ENCODE results near the gene PLEKHM3. TPM values are rescaled to one million over a fixed set of nuclear protein-coding genes. Genes with fewer than 3 reads are reported as not detected.

The PLEKHM3 gene
- total and polyA plus RNA-seq, 2 donors = 8.2 to 8.8 TPM

DNA sequence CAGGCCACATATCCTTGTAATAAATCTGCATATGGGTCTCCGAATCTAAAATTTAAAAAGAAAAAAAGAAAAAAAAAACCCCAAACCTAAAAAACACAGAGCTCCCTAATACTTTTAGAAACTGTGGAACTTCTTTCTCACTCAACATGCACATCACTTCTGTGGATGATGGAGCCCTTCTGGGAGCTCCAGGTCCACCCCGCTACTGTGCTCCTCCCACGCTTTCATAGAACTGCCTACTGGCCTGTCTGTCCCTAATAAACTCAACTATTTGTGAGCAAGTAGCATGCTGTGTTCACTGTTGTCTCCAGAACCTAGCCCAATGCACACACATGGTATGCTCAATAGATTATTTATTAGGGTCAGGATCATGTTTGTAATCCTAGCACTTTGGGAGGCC lies 172.5 kb downstream of the PLEKHM3 start:
- 99% methylated on average over 3 of the region's 3 CpGs for WGBS

DNA sequence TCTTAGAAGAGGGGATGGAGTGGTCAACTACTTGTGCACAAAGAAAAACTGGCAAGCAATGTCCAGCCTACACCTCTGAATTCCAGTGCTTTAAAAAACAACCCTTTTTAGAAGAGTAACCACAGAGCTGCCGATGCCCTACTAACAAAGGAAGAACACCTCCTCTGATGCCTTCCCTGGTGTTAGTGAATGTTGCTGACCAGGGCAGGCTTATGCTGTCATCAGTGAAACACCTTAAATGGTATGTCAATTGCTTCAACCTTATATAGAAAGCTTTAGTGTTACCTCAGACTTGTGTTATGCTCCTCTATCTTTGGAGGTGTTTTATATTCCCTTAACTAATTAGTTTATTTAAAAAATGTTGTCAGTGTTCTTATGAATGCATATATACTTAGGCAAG lies 175.9 kb downstream of the PLEKHM3 start:
- WGBS = 100% methylated on average over 1 of the region's 1 CpG
- Histone ChIP-seq H3K4me1 (ENCODE audit: control insufficient read depth in 2 of 2, insufficient read depth in 2 of 2, low read length in 2 of 2) (peaks cover 0 to 6% of the 10 kb centered on the region in 2 donors), H3K4me3 (ENCODE audit: low read length in 2 of 2) (no peak overlapping the region), H3K27me3 (ENCODE audit: control insufficient read depth in 2 of 2, insufficient read depth in 1 of 2, low read length in 1 of 2) (no peaks in the 10 kb centered on the region), H3K27ac (ENCODE audit: low read depth in 1 of 2, low read length in 1 of 2) (no peak overlapping the region), H3K36me3 (ENCODE audit: control insufficient read depth in 2 of 2, insufficient read depth in 2 of 2, low read length in 1 of 2) (no peaks in the 10 kb centered on the region), H3K9me3 (ENCODE audit: control insufficient read depth in 2 of 2, insufficient read depth in 1 of 2, low read length in 1 of 2) (no peaks in the 10 kb centered on the region)
- DNase-seq (ENCODE audit: low read depth in 6 of 9, low spot score in 9 of 9) = no peak

More for the DNA sequence above, 172.5 kb downstream of the PLEKHM3 start:
- Histone ChIP-seq H3K4me1 (ENCODE audit: control insufficient read depth in 2 of 2, insufficient read depth in 2 of 2, low read length in 2 of 2) (peaks cover 0 to 4% of the 10 kb centered on the region in 2 donors), H3K27me3 (ENCODE audit: control insufficient read depth in 2 of 2, insufficient read depth in 1 of 2, low read length in 1 of 2) (no peaks in the 10 kb centered on the region), H3K9me3 (ENCODE audit: control insufficient read depth in 2 of 2, insufficient read depth in 1 of 2, low read length in 1 of 2) (no peaks in the 10 kb centered on the region), H3K4me3 (ENCODE audit: low read length in 2 of 2) (no peak overlapping the region), H3K27ac (ENCODE audit: low read depth in 1 of 2, low read length in 1 of 2) (no peak overlapping the region), H3K36me3 (ENCODE audit: control insufficient read depth in 2 of 2, insufficient read depth in 2 of 2, low read length in 1 of 2) (no peaks in the 10 kb centered on the region)
- no peak for DNase-seq (ENCODE audit: low read depth in 6 of 9, low spot score in 9 of 9)

DNA sequence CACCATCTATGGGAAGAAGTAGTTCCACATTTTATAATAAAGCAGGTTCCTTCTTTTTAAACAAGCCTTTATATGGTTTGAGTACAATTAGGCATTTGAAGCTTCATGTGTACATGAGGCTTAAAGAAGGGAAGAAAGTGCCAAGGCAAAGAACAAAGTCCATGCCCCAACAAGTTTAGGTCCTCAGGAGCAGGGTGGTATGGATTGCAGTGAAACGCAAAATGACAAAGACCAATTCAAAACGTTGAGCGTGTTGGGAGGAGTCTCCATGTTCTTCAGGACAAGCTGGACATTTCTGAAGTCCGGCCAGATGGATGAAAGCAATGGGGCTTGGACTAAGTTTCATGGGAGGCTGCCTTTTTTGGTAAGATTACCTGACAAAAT lies 176.8 kb downstream of the PLEKHM3 start:
- H3K9me3 ChIP-seq (ENCODE audit: control insufficient read depth in 2 of 2, insufficient read depth in 1 of 2, low read length in 1 of 2) = no peaks in the 10 kb centered on the region
- H3K27me3 ChIP-seq (ENCODE audit: control insufficient read depth in 2 of 2, insufficient read depth in 1 of 2, low read length in 1 of 2) = no peaks in the 10 kb centered on the region
- no peak overlapping the region for H3K27ac ChIP-seq (ENCODE audit: low read depth in 1 of 2, low read length in 1 of 2)
- peaks cover 0 to 6% of the 10 kb centered on the region in 2 donors for H3K4me1 ChIP-seq (ENCODE audit: control insufficient read depth in 2 of 2, insufficient read depth in 2 of 2, low read length in 2 of 2)
- 90% methylated on average over 4 of the region's 4 CpGs for WGBS
- H3K4me3 ChIP-seq (ENCODE audit: low read length in 2 of 2) = no peak overlapping the region
- DNase-seq (ENCODE audit: low read depth in 6 of 9, low spot score in 9 of 9) = no peak
- no peaks in the 10 kb centered on the region for H3K36me3 ChIP-seq (ENCODE audit: control insufficient read depth in 2 of 2, insufficient read depth in 2 of 2, low read length in 1 of 2)

DNA sequence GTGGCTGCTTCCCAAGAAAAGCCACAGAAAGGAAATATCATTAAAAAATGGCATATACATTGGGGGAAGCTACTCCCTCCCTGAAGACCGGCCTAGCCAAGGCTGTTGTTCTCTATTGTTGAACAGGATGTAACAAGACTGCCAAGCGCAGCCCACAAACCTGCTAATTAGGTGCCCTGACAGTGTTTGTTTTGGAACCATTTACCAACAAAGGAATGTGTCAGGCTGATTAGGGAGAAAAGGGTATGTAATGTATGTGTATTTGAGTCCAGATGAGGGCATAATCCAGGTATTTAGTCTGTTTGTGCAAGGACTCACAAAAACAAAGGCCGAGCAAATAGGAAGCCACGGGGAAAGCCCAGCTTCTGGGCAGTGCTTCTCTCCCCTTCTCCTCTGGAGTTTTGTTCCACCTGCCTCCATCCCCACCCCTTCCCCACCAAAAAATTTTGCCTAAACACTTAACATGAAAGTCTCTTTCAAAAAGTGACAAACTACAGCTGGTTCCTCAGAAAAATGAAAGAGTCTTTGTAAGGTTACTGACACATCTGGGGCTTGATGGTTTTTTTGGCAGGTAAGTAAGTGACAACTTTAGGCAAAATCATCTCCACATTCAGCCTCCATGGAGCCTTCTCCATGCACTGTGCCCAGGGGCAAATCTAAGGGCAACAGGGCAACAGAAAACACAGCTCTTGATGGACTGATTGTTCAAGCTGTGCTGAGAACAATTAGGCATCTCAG lies 177.4 kb downstream of the PLEKHM3 start:
- no peak overlapping the region for H3K4me3 ChIP-seq (ENCODE audit: low read length in 2 of 2)
- no peaks in the 10 kb centered on the region for H3K9me3 ChIP-seq (ENCODE audit: control insufficient read depth in 2 of 2, insufficient read depth in 1 of 2, low read length in 1 of 2)
- H3K27ac ChIP-seq (ENCODE audit: low read depth in 1 of 2, low read length in 1 of 2) = no peak overlapping the region
- 57% methylated on average over 4 of the region's 4 CpGs for WGBS
- no peaks in the 10 kb centered on the region for H3K27me3 ChIP-seq (ENCODE audit: control insufficient read depth in 2 of 2, insufficient read depth in 1 of 2, low read length in 1 of 2)
- peak in 1 of 9 donors; percentile 37 for DNase-seq (ENCODE audit: low read depth in 6 of 9, low spot score in 9 of 9)
- H3K36me3 ChIP-seq (ENCODE audit: control insufficient read depth in 2 of 2, insufficient read depth in 2 of 2, low read length in 1 of 2) = no peaks in the 10 kb centered on the region
- H3K4me1 ChIP-seq (ENCODE audit: control insufficient read depth in 2 of 2, insufficient read depth in 2 of 2, low read length in 2 of 2) = peaks cover 0 to 6% of the 10 kb centered on the region in 2 donors

DNA sequence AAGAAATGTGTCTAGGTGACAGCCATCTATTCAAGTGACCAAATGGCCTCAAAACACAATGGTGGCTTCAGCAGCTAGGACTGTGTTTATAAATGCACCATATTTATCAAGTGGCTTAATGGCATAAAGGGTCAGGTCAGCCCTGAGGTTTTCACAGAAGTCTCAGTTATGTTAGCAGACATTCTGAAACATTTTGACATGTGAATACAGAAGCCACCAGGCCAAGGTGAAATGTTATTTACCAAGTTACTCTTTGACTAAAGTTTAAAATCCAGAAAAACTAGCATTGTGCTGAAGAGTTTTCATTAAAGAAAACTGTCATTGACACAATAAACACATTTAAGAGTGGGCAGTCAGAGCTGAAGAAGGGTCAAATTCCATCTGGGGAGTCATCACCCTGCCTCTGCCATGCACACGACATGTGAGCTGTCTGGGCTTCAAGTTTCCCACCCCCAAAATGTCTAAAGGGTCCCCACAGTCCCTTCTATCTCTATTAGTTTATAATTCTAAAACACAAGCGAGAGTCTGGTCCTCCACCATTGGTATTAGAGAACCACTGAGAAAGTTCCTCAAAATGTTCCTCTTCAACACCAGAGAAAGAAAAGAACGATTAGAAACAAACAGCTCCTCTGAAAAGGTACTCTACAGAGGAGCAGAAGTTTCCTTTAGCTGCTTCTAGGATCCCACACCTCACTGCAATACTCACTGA lies 178.1 kb downstream of the PLEKHM3 start:
- H3K36me3 ChIP-seq (ENCODE audit: control insufficient read depth in 2 of 2, insufficient read depth in 2 of 2, low read length in 1 of 2) = no peaks in the 10 kb centered on the region
- DNase-seq (ENCODE audit: low read depth in 6 of 9, low spot score in 9 of 9) = no peak
- no peaks in the 10 kb centered on the region for H3K27me3 ChIP-seq (ENCODE audit: control insufficient read depth in 2 of 2, insufficient read depth in 1 of 2, low read length in 1 of 2)
- no peaks in the 10 kb centered on the region for H3K9me3 ChIP-seq (ENCODE audit: control insufficient read depth in 2 of 2, insufficient read depth in 1 of 2, low read length in 1 of 2)
- H3K4me1 ChIP-seq (ENCODE audit: control insufficient read depth in 2 of 2, insufficient read depth in 2 of 2, low read length in 2 of 2) = peaks cover 0 to 6% of the 10 kb centered on the region in 2 donors
- no peak overlapping the region for H3K27ac ChIP-seq (ENCODE audit: low read depth in 1 of 2, low read length in 1 of 2)
- 60% methylated on average over 3 of the region's 3 CpGs for WGBS
- H3K4me3 ChIP-seq (ENCODE audit: low read length in 2 of 2) = no peak overlapping the region

DNA sequence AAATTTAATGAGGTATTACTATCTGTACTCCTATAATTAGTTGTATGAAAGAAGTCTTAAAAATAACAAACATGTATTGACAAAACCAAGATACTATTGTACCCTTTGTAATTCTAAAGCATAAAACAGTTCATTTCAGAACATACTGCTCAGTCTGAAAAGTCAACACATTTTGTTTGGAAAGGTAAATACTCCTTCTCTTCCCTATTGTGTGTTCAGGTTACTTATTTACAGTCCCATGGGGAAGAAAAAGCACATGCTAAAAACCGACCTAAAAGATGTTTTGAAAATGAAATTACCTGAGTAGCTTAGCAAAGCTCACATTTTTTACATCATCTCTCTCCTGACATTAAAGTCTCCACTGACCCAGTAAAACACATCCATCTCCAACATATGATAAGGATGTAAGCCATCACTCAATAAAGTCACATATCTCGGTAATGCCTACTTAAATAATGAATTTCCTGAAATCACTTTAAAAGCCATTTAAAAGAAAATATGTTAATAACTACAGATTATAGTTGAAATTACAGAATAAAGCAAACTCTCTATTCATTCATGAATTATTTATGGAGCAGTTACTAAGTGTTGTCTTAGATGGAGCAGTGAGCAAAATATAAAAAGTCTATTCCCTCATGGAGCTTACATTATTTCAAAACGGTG lies 180.0 kb downstream of the PLEKHM3 start:
- WGBS = 98% methylated on average over 3 of the region's 3 CpGs
- DNase-seq (ENCODE audit: low read depth in 6 of 9, low spot score in 9 of 9) = no peak
- H3K27ac ChIP-seq (ENCODE audit: low read depth in 1 of 2, low read length in 1 of 2) = no peak overlapping the region
- H3K27me3 ChIP-seq (ENCODE audit: control insufficient read depth in 2 of 2, insufficient read depth in 1 of 2, low read length in 1 of 2) = no peaks in the 10 kb centered on the region
- H3K4me3 ChIP-seq (ENCODE audit: low read length in 2 of 2) = no peak overlapping the region
- no peaks in the 10 kb centered on the region for H3K36me3 ChIP-seq (ENCODE audit: control insufficient read depth in 2 of 2, insufficient read depth in 2 of 2, low read length in 1 of 2)
- no peaks in the 10 kb centered on the region for H3K9me3 ChIP-seq (ENCODE audit: control insufficient read depth in 2 of 2, insufficient read depth in 1 of 2, low read length in 1 of 2)
- peaks cover 0 to 6% of the 10 kb centered on the region in 2 donors for H3K4me1 ChIP-seq (ENCODE audit: control insufficient read depth in 2 of 2, insufficient read depth in 2 of 2, low read length in 2 of 2)

DNA sequence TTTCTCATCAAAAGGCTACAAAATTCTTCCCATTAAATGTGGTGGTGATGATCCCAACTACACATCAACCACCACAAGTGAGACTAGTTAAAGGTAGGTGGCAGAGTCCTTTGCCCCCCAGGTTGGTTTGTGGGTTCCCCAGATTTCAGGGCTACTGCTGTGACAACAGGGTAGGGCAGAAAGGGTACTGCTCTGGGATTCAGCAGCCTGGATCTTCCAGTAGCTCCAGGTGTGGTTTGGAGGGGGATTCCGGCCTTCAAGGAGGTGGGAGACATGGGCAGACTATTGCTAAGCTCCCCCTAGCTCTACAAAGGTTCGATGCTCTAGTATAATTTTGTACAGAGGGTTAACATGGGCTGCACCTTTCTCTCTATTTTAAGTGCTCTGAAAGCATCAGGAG lies 180.7 kb downstream of the PLEKHM3 start:
- 96% methylated on average over 2 of the region's 2 CpGs for WGBS

DNA sequence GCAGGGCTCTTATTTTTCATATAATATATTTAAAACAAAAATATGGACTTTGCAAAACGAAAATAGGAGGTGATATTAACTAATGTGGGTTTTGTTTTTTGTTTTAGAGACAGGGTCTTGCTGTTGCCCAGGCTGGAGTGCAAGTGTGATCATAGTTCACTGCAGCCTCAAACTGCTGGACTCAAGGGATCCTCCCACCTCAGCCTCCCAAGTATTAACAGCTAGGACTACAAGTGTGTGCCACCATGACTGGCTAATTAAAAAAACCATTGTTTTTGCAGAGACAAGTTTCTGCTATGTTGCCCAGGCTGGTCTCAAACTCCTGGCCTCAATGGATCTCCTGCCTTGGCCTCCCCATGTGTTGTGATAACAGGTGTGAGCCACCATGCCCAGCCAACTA lies 185.2 kb downstream of the PLEKHM3 start:
- H3K4me3 ChIP-seq (ENCODE audit: low read length in 2 of 2) = no peak overlapping the region
- no peak for DNase-seq (ENCODE audit: low read depth in 6 of 9, low spot score in 9 of 9)
- H3K4me1 ChIP-seq (ENCODE audit: control insufficient read depth in 2 of 2, insufficient read depth in 2 of 2, low read length in 2 of 2) = no peaks in the 10 kb centered on the region
- H3K27me3 ChIP-seq (ENCODE audit: control insufficient read depth in 2 of 2, insufficient read depth in 1 of 2, low read length in 1 of 2) = no peaks in the 10 kb centered on the region
- H3K9me3 ChIP-seq (ENCODE audit: control insufficient read depth in 2 of 2, insufficient read depth in 1 of 2, low read length in 1 of 2) = no peaks in the 10 kb centered on the region
- no peak overlapping the region for H3K27ac ChIP-seq (ENCODE audit: low read depth in 1 of 2, low read length in 1 of 2)
- no peaks in the 10 kb centered on the region for H3K36me3 ChIP-seq (ENCODE audit: control insufficient read depth in 2 of 2, insufficient read depth in 2 of 2, low read length in 1 of 2)
- 92% methylated on average over 1 of the region's 1 CpG for WGBS

More for the DNA sequence above, 180.7 kb downstream of the PLEKHM3 start:
- no peak for DNase-seq (ENCODE audit: low read depth in 6 of 9, low spot score in 9 of 9)
- Histone ChIP-seq H3K27me3 (ENCODE audit: control insufficient read depth in 2 of 2, insufficient read depth in 1 of 2, low read length in 1 of 2) (no peaks in the 10 kb centered on the region), H3K9me3 (ENCODE audit: control insufficient read depth in 2 of 2, insufficient read depth in 1 of 2, low read length in 1 of 2) (no peaks in the 10 kb centered on the region), H3K36me3 (ENCODE audit: control insufficient read depth in 2 of 2, insufficient read depth in 2 of 2, low read length in 1 of 2) (no peaks in the 10 kb centered on the region), H3K27ac (ENCODE audit: low read depth in 1 of 2, low read length in 1 of 2) (no peak overlapping the region), H3K4me1 (ENCODE audit: control insufficient read depth in 2 of 2, insufficient read depth in 2 of 2, low read length in 2 of 2) (peaks cover 0 to 6% of the 10 kb centered on the region in 2 donors), H3K4me3 (ENCODE audit: low read length in 2 of 2) (no peak overlapping the region)

DNA sequence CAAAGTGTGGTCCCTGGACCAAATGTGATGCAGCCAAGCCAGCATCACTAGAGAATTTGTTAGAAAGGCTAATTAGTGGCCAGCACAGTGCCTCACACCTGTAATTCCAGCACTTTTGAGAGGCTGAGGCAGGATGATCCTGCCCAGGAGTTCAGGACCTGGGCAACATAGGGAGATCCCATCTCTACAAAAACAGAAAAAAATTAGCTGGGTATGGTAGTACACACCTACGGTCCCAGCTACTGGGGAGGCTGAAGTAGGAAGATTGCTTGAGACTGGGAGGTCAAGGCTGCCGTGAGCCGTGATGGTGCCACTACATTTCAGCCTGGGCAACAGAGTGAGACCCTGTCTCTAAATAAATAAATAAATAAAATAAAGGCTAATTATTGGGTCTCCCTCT lies 185.8 kb downstream of the PLEKHM3 start:
- Histone ChIP-seq H3K9me3 (ENCODE audit: control insufficient read depth in 2 of 2, insufficient read depth in 1 of 2, low read length in 1 of 2) (no peaks in the 10 kb centered on the region), H3K4me3 (ENCODE audit: low read length in 2 of 2) (no peak overlapping the region), H3K27me3 (ENCODE audit: control insufficient read depth in 2 of 2, insufficient read depth in 1 of 2, low read length in 1 of 2) (no peaks in the 10 kb centered on the region), H3K36me3 (ENCODE audit: control insufficient read depth in 2 of 2, insufficient read depth in 2 of 2, low read length in 1 of 2) (no peaks in the 10 kb centered on the region), H3K4me1 (ENCODE audit: control insufficient read depth in 2 of 2, insufficient read depth in 2 of 2, low read length in 2 of 2) (no peaks in the 10 kb centered on the region), H3K27ac (ENCODE audit: low read depth in 1 of 2, low read length in 1 of 2) (no peak overlapping the region)
- WGBS = 97% methylated on average over 3 of the region's 3 CpGs
- DNase-seq (ENCODE audit: low read depth in 6 of 9, low spot score in 9 of 9) = no peak

All from thymus (tissue), 11 donors.